AG10803 (cell line): ENCODE results near the gene ALG1.

Experiments used
- DNase-seq: peaks from one replicate; pipeline ENCODE4 v3.0.0; 2010; ENCODE audit warnings: low read depth
- H3K4me3 ChIP-seq: 2 replicates; pipeline ENCODE4 v1.5.1; 2011; ENCODE audit warnings: mild to moderate bottlenecking, low read length, control low read depth
- TF ChIP-seq, protein P1 (sequence below): conservative IDR thresholded peaks from 2 replicates; pipeline ENCODE4 v1.5.1; 2011; ENCODE audit warnings: mild to moderate bottlenecking, low read length, control low read depth, inconsistent platforms

The ALG1 gene

DNA sequence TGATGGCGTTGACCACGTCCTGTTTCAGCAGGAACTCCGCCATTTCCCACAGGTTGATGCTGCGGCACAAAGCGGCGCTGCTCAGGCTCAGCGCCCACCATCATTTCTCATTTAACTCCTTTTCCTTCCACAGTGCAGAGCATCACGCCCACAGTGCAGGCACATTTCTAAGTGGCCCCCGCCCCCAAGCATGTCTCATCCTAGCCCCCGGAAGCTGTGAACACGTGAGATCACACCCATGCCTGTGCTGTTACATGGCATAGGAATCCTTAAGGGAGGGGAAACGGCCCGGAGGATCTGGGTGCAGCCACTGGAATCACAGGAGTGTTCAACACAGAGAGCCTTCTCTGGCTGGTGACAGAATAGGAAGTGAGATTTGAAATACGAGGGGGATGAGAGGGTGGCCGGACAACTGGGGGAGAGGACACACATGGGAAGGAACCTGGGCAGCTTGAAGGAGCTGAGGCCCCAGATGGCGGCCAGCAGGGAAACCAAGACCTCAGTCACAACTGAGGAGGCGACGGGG lies 42.6 kb upstream of the ALG1 start:
- TF ChIP-seq, protein P1, sequence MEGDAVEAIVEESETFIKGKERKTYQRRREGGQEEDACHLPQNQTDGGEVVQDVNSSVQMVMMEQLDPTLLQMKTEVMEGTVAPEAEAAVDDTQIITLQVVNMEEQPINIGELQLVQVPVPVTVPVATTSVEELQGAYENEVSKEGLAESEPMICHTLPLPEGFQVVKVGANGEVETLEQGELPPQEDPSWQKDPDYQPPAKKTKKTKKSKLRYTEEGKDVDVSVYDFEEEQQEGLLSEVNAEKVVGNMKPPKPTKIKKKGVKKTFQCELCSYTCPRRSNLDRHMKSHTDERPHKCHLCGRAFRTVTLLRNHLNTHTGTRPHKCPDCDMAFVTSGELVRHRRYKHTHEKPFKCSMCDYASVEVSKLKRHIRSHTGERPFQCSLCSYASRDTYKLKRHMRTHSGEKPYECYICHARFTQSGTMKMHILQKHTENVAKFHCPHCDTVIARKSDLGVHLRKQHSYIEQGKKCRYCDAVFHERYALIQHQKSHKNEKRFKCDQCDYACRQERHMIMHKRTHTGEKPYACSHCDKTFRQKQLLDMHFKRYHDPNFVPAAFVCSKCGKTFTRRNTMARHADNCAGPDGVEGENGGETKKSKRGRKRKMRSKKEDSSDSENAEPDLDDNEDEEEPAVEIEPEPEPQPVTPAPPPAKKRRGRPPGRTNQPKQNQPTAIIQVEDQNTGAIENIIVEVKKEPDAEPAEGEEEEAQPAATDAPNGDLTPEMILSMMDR: no peak
- H3K4me3 ChIP-seq: no peak overlapping the region
- no peak for DNase-seq

DNA sequence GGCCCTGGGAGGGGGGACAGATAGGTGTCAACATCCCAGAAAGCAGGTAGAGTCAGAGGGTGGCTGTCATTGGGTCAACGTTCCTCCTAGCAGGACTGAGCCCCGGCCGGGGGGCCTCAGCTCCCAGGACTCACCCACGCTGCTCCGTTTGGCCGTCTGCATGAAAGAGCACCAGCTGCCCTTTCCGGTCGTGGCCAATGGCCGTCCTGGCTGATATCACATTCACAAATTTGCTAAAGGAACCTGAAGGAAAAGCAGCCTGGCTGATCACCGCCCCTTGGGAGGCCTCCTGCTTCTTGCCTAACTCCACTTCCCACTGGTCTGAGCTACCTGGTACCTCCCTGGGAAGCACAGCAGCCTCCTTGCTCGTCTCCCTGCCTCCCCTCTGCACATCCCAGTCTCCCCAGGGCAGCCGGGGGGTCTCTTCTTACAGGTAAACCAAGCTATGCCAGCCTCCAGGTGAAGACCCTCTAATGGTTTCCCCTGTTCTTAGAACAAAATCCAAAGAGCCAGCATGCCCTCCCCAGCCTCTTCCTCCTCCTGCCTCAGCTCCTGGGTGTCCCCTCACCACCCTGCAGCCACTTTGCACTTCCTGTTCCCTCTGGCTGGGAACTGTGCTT lies 41.3 kb upstream of the ALG1 start:
- TF ChIP-seq, protein P1: no peak
- no peak for DNase-seq
- no peak overlapping the region for H3K4me3 ChIP-seq

DNA sequence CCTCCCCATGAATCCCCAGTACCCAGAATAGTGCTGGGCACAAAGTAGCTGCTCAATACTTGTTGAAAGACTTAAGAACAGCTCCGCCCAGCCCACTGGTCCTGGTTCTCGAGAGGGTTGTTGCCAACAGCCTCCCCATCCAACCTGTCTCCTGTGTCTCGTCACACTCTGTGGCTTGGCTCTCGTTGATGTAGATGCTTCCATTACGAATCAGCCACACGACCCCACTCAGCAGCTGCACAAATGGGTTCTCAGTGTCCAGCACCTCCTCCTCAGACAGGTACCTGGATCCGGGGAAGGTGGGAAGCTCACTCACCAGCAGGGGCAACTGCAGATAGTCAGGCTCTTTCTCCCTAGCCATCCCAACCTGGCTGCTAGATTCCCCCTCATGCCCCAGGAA lies 40.0 kb upstream of the ALG1 start:
- TF ChIP-seq, protein P1: no peak
- DNase-seq: no peak

GRCh38 chr16:5032748-5033167 lies 38.9 kb upstream of the ALG1 start:
- peak overlapping the region; percentile 86 for H3K4me3 ChIP-seq
- TF ChIP-seq, protein P1: no peak
- no peak for DNase-seq

More for the DNA sequence above, 40.0 kb upstream of the ALG1 start:
- no peak overlapping the region for H3K4me3 ChIP-seq

- peak within 1 kb of the TSS; percentile 86 for H3K4me3 ChIP-seq
- peak; percentile 78 for DNase-seq
- TF ChIP-seq, protein P1: no peak
Measured at GRCh38 chr16:5033256-5034166, 38.1 kb upstream of the ALG1 start, which contains the start of gene NAGPA. Gene NAGPA, minus strand, starts transcription at chr16:5033935. Its CDS starts 21 bp downstream, at chr16:5033914.

GRCh38 chr16:5034167-5034523 lies 37.5 kb upstream of the ALG1 start:
- peak overlapping the region; percentile 86 for H3K4me3 ChIP-seq
- DNase-seq: no peak
- TF ChIP-seq, protein P1: no peak

DNA sequence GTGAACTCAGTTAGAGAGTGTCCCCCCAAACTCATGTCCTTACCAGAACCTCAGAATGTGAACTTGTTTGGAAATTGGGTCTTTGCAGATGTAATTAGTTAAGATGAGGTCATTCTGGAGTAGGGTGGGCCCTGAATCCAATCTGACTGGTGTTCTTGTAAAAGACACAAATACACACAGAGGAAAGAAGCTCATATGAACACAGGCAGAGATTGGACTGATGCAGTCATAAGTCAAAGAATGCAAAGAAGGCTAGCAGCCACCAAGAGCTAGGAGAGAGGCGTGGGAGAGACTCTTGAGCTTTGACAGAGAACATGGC lies 35.8 kb upstream of the ALG1 start:
- no peak overlapping the region for H3K4me3 ChIP-seq
- no peak for DNase-seq
- TF ChIP-seq, protein P1: no peak
